ENCODE measurements around the gene ARHGAP10.
A peak's percentile ranks its signal among the peaks of the same experiment; 100 is the strongest.

ARHGAP10 gene

GRCh38 chr4:147913137-147913536 lies 181.2 kb downstream of the ARHGAP10 start:
- DNase-seq: no peak

GRCh38 chr4:147916351-147916750 lies 184.5 kb downstream of the ARHGAP10 start:
- no peak for DNase-seq

- no peak for DNase-seq
Measured at GRCh38 chr4:147923381-147923780, 191.5 kb downstream of the ARHGAP10 start.

- no peak for DNase-seq
Measured at GRCh38 chr4:147923854-147924253, 192.0 kb downstream of the ARHGAP10 start.

GRCh38 chr4:147924604-147925412 lies 192.9 kb downstream of the ARHGAP10 start:
- DNase-seq: peak; percentile 29

- DNase-seq: no peak
Measured at GRCh38 chr4:147927377-147928137, 195.7 kb downstream of the ARHGAP10 start.

- DNase-seq: no peak
Measured at GRCh38 chr4:147928400-147928799, 196.5 kb downstream of the ARHGAP10 start.

- no peak for DNase-seq
Measured at GRCh38 chr4:147929746-147930145, 197.9 kb downstream of the ARHGAP10 start.

- DNase-seq: no peak
Measured at GRCh38 chr4:147933316-147933715, 201.4 kb downstream of the ARHGAP10 start.

- no peak for DNase-seq
Measured at GRCh38 chr4:147933779-147934178, 201.9 kb downstream of the ARHGAP10 start.

- no peak for DNase-seq
Measured at GRCh38 chr4:147938496-147938895, 206.6 kb downstream of the ARHGAP10 start.

- DNase-seq: no peak
Measured at GRCh38 chr4:147940171-147940570, 208.3 kb downstream of the ARHGAP10 start.

GRCh38 chr4:147941373-147941772 lies 209.5 kb downstream of the ARHGAP10 start:
- DNase-seq: no peak

- no peak for DNase-seq
Measured at GRCh38 chr4:147942729-147943128, 210.8 kb downstream of the ARHGAP10 start.

GRCh38 chr4:147943159-147943638 lies 211.3 kb downstream of the ARHGAP10 start:
- DNase-seq: no peak

GRCh38 chr4:147944249-147944648 lies 212.4 kb downstream of the ARHGAP10 start:
- no peak for DNase-seq

- no peak for DNase-seq
Measured at GRCh38 chr4:147944670-147945260, 212.9 kb downstream of the ARHGAP10 start.

GRCh38 chr4:147948336-147948735 lies 216.4 kb downstream of the ARHGAP10 start:
- no peak for DNase-seq

GRCh38 chr4:147950261-147950660 lies 218.4 kb downstream of the ARHGAP10 start:
- DNase-seq: no peak

- no peak for DNase-seq
Measured at GRCh38 chr4:147950841-147951240, 219.0 kb downstream of the ARHGAP10 start.

GRCh38 chr4:147954850-147955249 lies 223.0 kb downstream of the ARHGAP10 start:
- peak; percentile 18 for DNase-seq

- DNase-seq: no peak
Measured at GRCh38 chr4:147955827-147956558, 224.1 kb downstream of the ARHGAP10 start.

- no peak for DNase-seq
Measured at GRCh38 chr4:147957446-147957845, 225.6 kb downstream of the ARHGAP10 start.
